Measurements from ENCODE around the gene MAMDC4. TPM values are rescaled to one million over a fixed set of nuclear protein-coding genes. Genes with fewer than 3 reads are reported as not detected.

Gene MAMDC4
- total and polyA plus RNA-seq, 2 of the 8 experiments (the other 6 are each of a cell fraction or from before 2014, with no cell fraction given), result 3.1 to 4.5 TPM

GRCh38 chr9:136807281-136808074 lies 44.7 kb upstream of the MAMDC4 start, which contains the start of gene RABL6 (continued):
- TF ChIP-seq MAFK (IDR thresholded peaks at IDR 0.05; ENCODE audit: low read depth, low read length) (no peak), ATF2 (IDR thresholded peaks at IDR 0.05; ENCODE audit: low read length) (no peak), GTF2F1 (IDR thresholded peaks at IDR 0.05; ENCODE audit: borderline replicate concordance, low read depth, low read length) (no peak), NANOG (IDR thresholded peaks at IDR 0.05; ENCODE audit: insufficient read depth, low read depth, low read length, poor library complexity, severe bottlenecking) (no peak), BCL11A (IDR thresholded peaks at IDR 0.05; ENCODE audit: low read depth in 2 of 2, low read length in 2 of 2) (no peak), POLR2A (IDR thresholded peaks at IDR 0.05; ENCODE audit: control extremely low read depth in 1 of 2, low read depth in 2 of 2, low read length in 2 of 2) (peak in 1 of 2 experiments; percentile 74; a peak in 2 of 3 replicates), SP1 (IDR thresholded peaks at IDR 0.05; ENCODE audit: low read depth, low read length) (no peak), ASH2L (IDR thresholded peaks at IDR 0.05; ENCODE audit: low read length) (no peak), CREB1 (IDR thresholded peaks at IDR 0.05) (peak; percentile 51), NRF1 (IDR thresholded peaks at IDR 0.05; ENCODE audit: low read depth, low read length) (peak; percentile 53), KDM1A (IDR thresholded peaks at IDR 0.05; ENCODE audit: borderline replicate concordance, low read length) (no peak), YY1 (IDR thresholded peaks at IDR 0.05; ENCODE audit: low read depth, low read length) (peak; percentile 93; the same call in 1 of the 2 replicates), RFX5 (IDR thresholded peaks at IDR 0.05; ENCODE audit: borderline replicate concordance, low read depth, low read length) (no peak), GABPA (IDR thresholded peaks at IDR 0.05; ENCODE audit: borderline replicate concordance, insufficient read depth, low read length) (no peak), JUN (IDR thresholded peaks at IDR 0.05; ENCODE audit: low read depth, low read length) (no peak), SIN3A (conservative IDR thresholded peaks at IDR 0.05 in 1 of 2, IDR thresholded peaks at IDR 0.05 in 1 of 2; ENCODE audit: low read depth in 1 of 2, low read length in 2 of 2) (no peak), MAX (IDR thresholded peaks at IDR 0.05) (no peak; the same call in none of the 2 replicates), FOSL1 (IDR thresholded peaks at IDR 0.05; ENCODE audit: insufficient read depth, low read depth, low read length) (0 out of 2 replicates have a peak, but pooled peaks have one; percentile 57), TEAD4 (IDR thresholded peaks at IDR 0.05; ENCODE audit: low read depth, low read length) (no peak), EZH2 (IDR thresholded peaks at IDR 0.05; ENCODE audit: low read depth, low read length, severe bottlenecking) (no peak), BACH1 (IDR thresholded peaks at IDR 0.05; ENCODE audit: low read length) (no peak), ZNF274 (IDR thresholded peaks at IDR 0.05; ENCODE audit: borderline replicate concordance, extremely low read depth, low read length) (no peak), TAF7 (optimal IDR thresholded peaks at IDR 0.05; ENCODE audit: borderline replicate concordance, low read depth, low read length) (peak; percentile 40)

All from H1 (cell line).